Fibroblast of mammary gland (primary cell): Measurements from ENCODE around the gene DDX39A.
A peak's percentile ranks its signal among the peaks of the same experiment; 100 is the strongest.

Experiments
- DNase-seq: peaks from one replicate; pipeline ENCODE4 v3.0.0-alpha.2; 2010; ENCODE audit warnings: low read depth
- H3K4me3 ChIP-seq: 2 replicates; pipeline ENCODE4 v1.5.1; 2011; ENCODE audit warnings: low read depth, mild to moderate bottlenecking, low read length, moderate library complexity; ENCODE audit not compliant: control insufficient read depth
- TF ChIP-seq, protein P1 (sequence below): conservative IDR thresholded peaks from 2 replicates; pipeline ENCODE4 v1.5.1; 2011; ENCODE audit warnings: low read depth, low read length, inconsistent platforms; ENCODE audit not compliant: control insufficient read depth, insufficient read depth

The DDX39A gene

DNA sequence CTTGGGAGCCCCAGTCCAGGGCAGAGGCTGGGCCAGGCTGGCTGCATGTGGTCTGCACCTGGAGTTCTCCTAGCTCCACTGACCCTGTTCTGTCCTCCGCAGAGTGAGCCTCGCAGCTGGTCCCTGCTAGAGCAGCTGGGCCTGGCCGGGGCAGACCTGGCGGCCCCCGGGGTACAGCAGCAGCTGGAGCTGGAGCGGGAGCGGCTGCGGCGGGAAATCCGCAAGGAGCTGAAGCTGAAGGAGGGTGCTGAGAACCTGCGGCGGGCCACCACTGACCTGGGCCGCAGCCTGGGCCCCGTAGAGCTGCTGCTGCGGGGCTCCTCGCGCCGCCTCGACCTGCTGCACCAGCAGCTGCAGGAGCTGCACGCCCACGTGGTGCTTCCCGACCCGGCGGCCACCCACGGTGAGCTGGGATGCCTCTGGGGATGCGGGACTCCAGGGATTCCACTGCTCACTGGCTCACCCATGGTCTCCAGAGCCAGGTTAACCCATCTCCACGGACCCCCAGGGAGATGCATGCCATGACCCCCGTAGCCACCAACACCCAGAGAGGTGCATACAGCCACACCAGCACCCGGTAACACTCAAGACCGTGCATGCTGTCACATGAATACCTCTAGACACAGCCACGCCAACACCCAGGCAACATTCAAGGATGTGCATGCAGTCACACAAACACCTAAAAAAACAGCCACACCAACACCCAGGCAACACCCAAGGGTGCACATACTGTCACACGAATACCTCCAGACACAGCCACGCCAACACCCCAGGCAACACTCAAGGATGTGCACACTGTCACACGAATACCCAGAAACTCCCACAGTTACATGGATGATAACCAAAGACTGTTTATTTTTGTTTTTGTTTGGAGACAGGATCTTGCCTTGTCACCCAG lies 22.1 kb upstream of the DDX39A start:
- TF ChIP-seq, protein P1, sequence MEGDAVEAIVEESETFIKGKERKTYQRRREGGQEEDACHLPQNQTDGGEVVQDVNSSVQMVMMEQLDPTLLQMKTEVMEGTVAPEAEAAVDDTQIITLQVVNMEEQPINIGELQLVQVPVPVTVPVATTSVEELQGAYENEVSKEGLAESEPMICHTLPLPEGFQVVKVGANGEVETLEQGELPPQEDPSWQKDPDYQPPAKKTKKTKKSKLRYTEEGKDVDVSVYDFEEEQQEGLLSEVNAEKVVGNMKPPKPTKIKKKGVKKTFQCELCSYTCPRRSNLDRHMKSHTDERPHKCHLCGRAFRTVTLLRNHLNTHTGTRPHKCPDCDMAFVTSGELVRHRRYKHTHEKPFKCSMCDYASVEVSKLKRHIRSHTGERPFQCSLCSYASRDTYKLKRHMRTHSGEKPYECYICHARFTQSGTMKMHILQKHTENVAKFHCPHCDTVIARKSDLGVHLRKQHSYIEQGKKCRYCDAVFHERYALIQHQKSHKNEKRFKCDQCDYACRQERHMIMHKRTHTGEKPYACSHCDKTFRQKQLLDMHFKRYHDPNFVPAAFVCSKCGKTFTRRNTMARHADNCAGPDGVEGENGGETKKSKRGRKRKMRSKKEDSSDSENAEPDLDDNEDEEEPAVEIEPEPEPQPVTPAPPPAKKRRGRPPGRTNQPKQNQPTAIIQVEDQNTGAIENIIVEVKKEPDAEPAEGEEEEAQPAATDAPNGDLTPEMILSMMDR: no peak
- H3K4me3 ChIP-seq: no peak overlapping the region

DNA sequence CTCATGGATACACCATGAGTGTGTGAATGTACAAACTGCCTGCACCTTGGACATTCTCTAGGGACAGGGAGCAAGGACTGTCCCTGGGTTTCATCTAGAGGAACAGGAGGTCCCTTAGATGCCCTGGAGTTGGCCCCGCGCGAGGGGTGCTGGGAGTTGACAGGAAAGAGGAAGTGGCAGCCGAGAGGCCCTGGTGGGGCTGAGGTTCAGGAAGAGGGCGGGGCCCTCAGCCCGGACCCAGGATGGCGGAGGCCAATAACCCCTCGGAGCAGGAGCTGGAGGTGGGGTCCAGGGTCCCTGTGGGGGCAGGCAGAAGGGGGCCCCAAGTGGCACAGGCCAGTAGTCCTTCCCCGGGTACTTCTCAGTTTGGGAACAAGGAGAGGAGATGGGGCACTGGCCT lies 20.9 kb upstream of the DDX39A start:
- TF ChIP-seq, protein P1: no peak
- H3K4me3 ChIP-seq: no peak overlapping the region
- DNase-seq: no peak

More for the DNA sequence above, 22.1 kb upstream of the DDX39A start:
- no peak for DNase-seq

DNA sequence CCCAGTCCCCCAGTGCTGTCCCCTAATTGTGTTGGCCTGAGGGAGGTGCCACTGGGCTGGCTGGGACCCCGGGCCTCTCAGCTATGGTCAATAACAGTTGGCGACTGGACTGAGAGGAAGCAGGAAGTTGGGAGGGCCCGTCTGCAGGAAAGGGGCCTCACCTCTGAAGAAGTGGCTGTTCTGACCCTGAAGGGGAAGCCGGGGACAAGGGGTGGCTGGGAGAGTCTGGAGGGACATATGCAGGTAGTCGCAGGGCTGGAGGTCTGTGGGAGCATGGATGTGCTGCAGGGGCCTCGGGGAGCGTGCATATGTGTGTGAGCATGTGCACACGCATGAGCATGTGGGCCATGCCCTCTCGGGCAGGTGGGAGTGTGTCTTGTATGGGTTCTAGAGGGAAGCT lies 19.9 kb upstream of the DDX39A start:
- no peak for DNase-seq
- TF ChIP-seq, protein P1: no peak
- no peak overlapping the region for H3K4me3 ChIP-seq

DNA sequence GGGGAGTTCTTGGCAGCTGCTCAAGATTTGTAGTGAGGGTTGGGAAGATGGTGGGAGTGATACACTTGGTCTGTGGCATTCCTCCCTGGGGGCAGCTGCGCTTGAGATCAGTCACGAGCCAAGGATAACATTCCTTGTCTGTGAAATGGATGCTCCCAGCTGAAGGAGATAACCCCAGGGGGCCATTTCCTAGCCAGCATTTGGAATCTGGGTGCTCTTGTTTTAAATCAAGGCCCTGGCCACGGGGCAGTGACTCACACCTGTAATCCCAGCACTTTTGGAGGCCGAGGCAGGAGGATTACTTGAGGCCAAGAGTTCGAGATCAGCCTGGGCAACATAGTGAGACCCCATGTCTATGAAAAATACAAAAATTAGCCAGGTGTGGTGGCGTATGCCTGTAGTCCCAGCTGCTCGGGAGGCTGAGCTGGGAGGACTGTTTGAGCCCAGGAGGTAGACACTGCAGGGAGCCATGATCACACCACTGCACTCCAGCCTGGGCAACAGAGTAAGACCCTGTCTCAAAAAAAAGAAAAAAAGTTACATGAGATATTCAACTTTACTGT lies 18.5 kb upstream of the DDX39A start:
- no peak overlapping the region for H3K4me3 ChIP-seq
- DNase-seq: no peak
- TF ChIP-seq, protein P1: no peak

DNA sequence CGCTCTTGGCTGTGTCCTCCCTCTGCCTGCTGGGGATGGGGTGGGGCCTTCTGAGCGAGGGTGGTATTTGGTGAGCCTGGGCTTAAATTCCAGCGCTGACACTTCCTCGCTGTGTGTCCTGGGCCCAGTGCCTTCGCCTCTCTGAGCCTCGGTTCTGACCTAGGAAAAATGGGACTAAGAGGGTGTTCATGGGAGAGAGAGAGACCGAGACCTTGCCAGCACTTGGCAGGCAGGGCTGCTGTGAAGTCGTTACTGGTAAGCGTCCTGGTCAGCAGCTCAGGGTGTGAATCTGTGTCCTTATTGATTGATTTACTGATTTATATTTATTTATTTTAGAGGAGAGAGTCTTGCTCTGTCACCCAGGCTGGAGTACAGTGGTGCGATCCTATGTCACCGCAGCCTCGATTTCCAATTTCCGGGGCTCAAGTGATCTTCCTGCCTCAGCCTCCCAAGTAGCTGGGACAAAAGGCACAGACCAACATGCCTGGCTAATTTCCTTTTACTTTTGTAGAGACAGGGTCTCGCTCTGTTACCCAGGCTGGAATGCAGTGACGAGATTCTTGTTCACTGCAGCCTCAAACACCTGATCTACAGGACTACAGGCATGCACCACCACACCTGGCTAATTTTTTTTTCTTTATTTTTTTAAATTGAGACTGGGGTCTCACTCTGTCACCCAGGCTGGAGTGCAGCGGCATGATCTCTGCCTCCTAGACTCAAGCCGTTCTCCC lies 16.3 kb upstream of the DDX39A start:
- peak overlapping the region; percentile 4 for H3K4me3 ChIP-seq
- DNase-seq: no peak
- TF ChIP-seq, protein P1: no peak

DNA sequence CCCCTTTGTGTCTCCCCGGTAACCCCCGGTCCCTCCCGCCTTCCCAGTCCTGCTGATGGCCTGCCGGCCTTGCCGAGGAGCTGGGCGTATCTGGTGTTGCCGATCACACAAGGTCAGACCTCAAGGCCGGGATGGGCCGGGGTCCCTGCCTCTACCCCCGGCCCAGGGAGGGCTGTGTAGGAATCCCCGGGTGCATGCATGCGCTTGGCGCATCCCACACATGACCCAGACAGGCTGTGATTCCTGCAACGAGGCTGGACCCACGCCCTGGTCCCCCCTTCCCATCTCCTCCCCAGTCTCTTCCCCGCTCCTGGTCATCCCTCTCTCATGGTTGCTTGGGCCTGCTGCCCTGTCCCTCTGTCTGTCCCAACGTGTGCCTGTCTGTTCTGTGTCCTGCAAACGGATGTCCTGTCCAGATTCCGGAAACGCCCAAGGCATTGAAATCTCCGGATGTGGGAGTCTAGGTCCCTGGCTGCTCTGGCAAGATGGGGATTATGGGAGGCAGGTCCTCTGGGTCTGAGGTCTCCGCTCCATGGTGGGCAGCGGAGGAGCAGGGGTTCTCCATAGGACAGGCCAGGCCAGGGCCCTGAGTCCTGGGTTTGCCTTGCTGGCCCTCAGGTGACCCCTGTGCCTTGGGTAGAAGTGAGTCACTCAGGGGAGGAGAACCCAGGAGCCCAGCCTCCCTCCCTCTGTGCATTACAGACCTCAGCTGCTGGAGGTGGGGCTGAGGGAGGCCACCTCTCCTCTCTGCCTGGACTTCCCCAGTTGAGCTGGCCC lies 15.6 kb upstream of the DDX39A start:
- H3K4me3 ChIP-seq: peak overlapping the region; percentile 67
- DNase-seq: peak; percentile 86
- TF ChIP-seq, protein P1: no peak
